Endothelial cell of umbilical vein (primary cell): ENCODE data around the gene PARD6G. TPM values are rescaled to one million over a fixed set of nuclear protein-coding genes. Genes with fewer than 3 reads are reported as not detected.

ENCODE experiments used
- BruUV-seq: library from RNA; stranded (reverse); fragments of 400-500 nt; replicated peaks from 2 replicates; lab custom pipeline; 2021; lab: Mats Ljungman, UMichigan
- CTCF ChIA-PET: fragments of 300-600, 350-600 bp; sonication (Branson Sonifier 250); formaldehyde crosslinking; loops from one replicate; lab custom pipeline; 2021; ENCODE audit warnings: antibody characterized with exemption, inconsistent platforms; lab: Charles Lee
- POLR2A ChIA-PET: fragments of 300-600, 350-600 bp; sonication (Branson Sonifier 250); formaldehyde crosslinking; loops from one replicate; lab custom pipeline; 2021; ENCODE audit warnings: antibody characterized with exemption, inconsistent platforms; lab: Charles Lee
- DNase-seq: peaks from one replicate; pipeline ENCODE4 v3.0.0-alpha.2; 2011; ENCODE audit warnings: low read depth, low spot score
- FAIRE-seq: peaks from 2 replicates; lab custom pipeline; 2011; peaks lifted over from hg19 to GRCh38; lab: Jason Lieb, UNC
- H2AFZ ChIP-seq: 2 replicates; pipeline ENCODE4 v1.6.0; 2012; ENCODE audit warnings: low read depth, low read length, control low read depth, inconsistent platforms
- H3K27ac ChIP-seq: 2 replicates; pipeline ENCODE4 v1.5.1; 2011; ENCODE audit warnings: low read depth, mild to moderate bottlenecking, control low read depth, low read length, moderate library complexity; ENCODE audit not compliant: insufficient read depth
- H3K27me3 ChIP-seq, 2 experiments: 2 replicates each; pipeline versions ENCODE4 v1.6.0 to v1.6.1; 2011; ENCODE audit warnings: low read length in 2 of 2, mixed read lengths in 1 of 2; ENCODE audit not compliant: control insufficient read depth in 2 of 2, insufficient read depth in 2 of 2
- H3K36me3 ChIP-seq, 2 experiments: 2 replicates in 1 of 2; 3 replicates in 1 of 2; pipeline ENCODE4 v1.5.1; 2011; ENCODE audit warnings: low read length in 2 of 2, mild to moderate bottlenecking in 1 of 2, moderate library complexity in 1 of 2; ENCODE audit not compliant: control insufficient read depth in 2 of 2, insufficient read depth in 2 of 2; ENCODE audit errors: extremely low read depth in 1 of 2
- H3K4me1 ChIP-seq: 3 replicates; pipeline ENCODE4 v1.5.1; 2011; ENCODE audit warnings: mild to moderate bottlenecking, low read length; ENCODE audit not compliant: control insufficient read depth, insufficient read depth; ENCODE audit errors: extremely low read depth
- H3K4me2 ChIP-seq: 2 replicates; pipeline ENCODE4 v1.6.1; 2011; ENCODE audit warnings: low read length, control low read depth, mixed read lengths; ENCODE audit not compliant: insufficient read depth
- H3K4me3 ChIP-seq, 3 experiments: fragments of 200-600 bp in 1 of 3; sonication (generic), shearing (Covaris generic) in 1 of 3; replicated peaks in 1 of 3; 2 replicates each; pipeline ENCODE4 v1.5.1; 2011 to 2016; ENCODE audit warnings: control low read depth in 3 of 3, low read length in 3 of 3, mild to moderate bottlenecking in 2 of 3, inconsistent platforms in 1 of 3, low read depth in 1 of 3, moderate library complexity in 1 of 3; ENCODE audit not compliant: insufficient read depth in 1 of 3
- H3K79me2 ChIP-seq: 2 replicates; pipeline ENCODE4 v1.6.0; 2012; ENCODE audit warnings: low read length, inconsistent platforms; ENCODE audit not compliant: control insufficient read depth, insufficient read depth
- H3K9ac ChIP-seq: replicated peaks from 2 replicates; pipeline ENCODE3; 2011; ENCODE audit warnings: low read length, control low read depth; ENCODE audit not compliant: insufficient read depth; ENCODE audit errors: extremely low read depth
- H3K9me1 ChIP-seq: replicated peaks from 3 replicates; pipeline ENCODE4 v1.6.0; 2011; ENCODE audit warnings: mild to moderate bottlenecking, low read length; ENCODE audit not compliant: control insufficient read depth, insufficient read depth; ENCODE audit errors: extremely low read depth
- H3K9me3 ChIP-seq: replicated peaks from 2 replicates; pipeline ENCODE4 v1.5.1; 2012; ENCODE audit warnings: low read length, inconsistent platforms; ENCODE audit not compliant: control insufficient read depth, insufficient read depth
- H4K20me1 ChIP-seq: replicated peaks from 2 replicates; pipeline ENCODE3; 2011; ENCODE audit warnings: mild to moderate bottlenecking, low read length; ENCODE audit not compliant: control insufficient read depth, insufficient read depth; ENCODE audit errors: extremely low read depth
- CTCF ChIP-seq, 2 donors: IDR thresholded peaks; 1 replicate in 1 of 2; 2 replicates in 1 of 2; pipeline ENCODE4 v1.5.1; 2011; ENCODE audit warnings: low read length in 2 of 2, mild to moderate bottlenecking in 2 of 2, moderate library complexity in 2 of 2, control low read depth in 1 of 2, inconsistent platforms in 1 of 2, low read depth in 1 of 2; ENCODE audit not compliant: insufficient read depth in 1 of 2; ENCODE audit errors: extremely low read depth in 1 of 2
- EZH2 ChIP-seq: IDR thresholded peaks from 2 replicates; pipeline ENCODE4 v1.6.1; 2012; ENCODE audit warnings: borderline replicate concordance, low read depth, mild to moderate bottlenecking, moderate library complexity, low read length, inconsistent platforms; ENCODE audit not compliant: severe bottlenecking
- FOS ChIP-seq: IDR thresholded peaks from 2 replicates; pipeline ENCODE4 v1.6.1; 2011; ENCODE audit warnings: mild to moderate bottlenecking, low read length, moderate library complexity, borderline replicate concordance; ENCODE audit not compliant: insufficient read depth
- GATA2 ChIP-seq: IDR thresholded peaks from 2 replicates; pipeline ENCODE4 v1.7.0; 2011; ENCODE audit warnings: low read depth, mild to moderate bottlenecking, moderate library complexity, mixed read lengths, low read length; ENCODE audit not compliant: insufficient read length, insufficient read depth
- JUN ChIP-seq: IDR thresholded peaks from 2 replicates; pipeline ENCODE4 v1.6.1; 2011; ENCODE audit warnings: borderline replicate concordance, low read depth; ENCODE audit not compliant: insufficient read length, insufficient read depth
- MAX ChIP-seq: IDR thresholded peaks from 2 replicates; pipeline ENCODE4 v1.6.1; 2011; ENCODE audit not compliant: insufficient read depth, insufficient read length
- MYC ChIP-seq: IDR thresholded peaks from one replicate; pipeline ENCODE4 v1.6.1; 2011; ENCODE audit warnings: mild to moderate bottlenecking, low read depth, low read length
- POLR2A ChIP-seq: IDR thresholded peaks from 2 replicates; pipeline ENCODE4 v1.6.1; 2012; ENCODE audit warnings: low read depth, mild to moderate bottlenecking, control low read depth, low read length
- POLR2AphosphoS5 ChIP-seq: IDR thresholded peaks from 2 replicates; pipeline ENCODE4 v1.6.1; 2012; ENCODE audit warnings: low read depth, mild to moderate bottlenecking, control low read depth, low read length, moderate library complexity; ENCODE audit not compliant: insufficient read depth
- dilution Hi-C: fragments of 300-500 bp; cut with MboI; formaldehyde crosslinking; loops from one replicate; pipeline ENCODE4 v1.15.0; 2019; ENCODE audit warnings: low sequenced_read_pairs; ENCODE audit not compliant: extremely low pct_ligation_motif_present
- intact Hi-C: fragments of 100-400 bp; cut with micrococcal nuclease; formaldehyde crosslinking; loops from one replicate; pipeline ENCODE4 v1.10.0; 2022
- polyA plus RNA-seq, 4 experiments: library from polyadenylated mRNA; depleted of rRNA in 3 of 4; stranded (reverse) in 3 of 4; unstranded in 1 of 4; fragments of >200 nt; gene quantifications; 2 replicates each; pipeline versions ENCODE4 v1.2.1 to v1.2.3, GENCODE V29; 2011 to 2012; ENCODE audit warnings: missing spikeins in 1 of 4
- total RNA-seq: library from RNA; stranded (reverse); gene quantifications from 2 replicates; pipeline ENCODE4 v1.2.3, GENCODE V29; 2021

The PARD6G gene
- total and polyA plus RNA-seq, 2 donors (not counting 3 experiments of a cell fraction or from before 2014, with no cell fraction given): 1.2 to 1.8 TPM

- intact Hi-C loops: no loop called here
- Histone ChIP-seq H3K4me1 (no peaks in the 10 kb centered on the region), H3K36me3 (no peaks in the 10 kb centered on the region), H3K4me3 (no peak overlapping the region), H2AFZ (no peak overlapping the region), H3K9me3 (no peaks in the 10 kb centered on the region), H3K9ac (no peak overlapping the region), H3K27me3 (no peaks in the 10 kb centered on the region), H3K27ac (no peak overlapping the region), H3K4me2 (no peak overlapping the region), H3K79me2 (no peaks in the 10 kb centered on the region), H3K9me1 (no peaks in the 10 kb centered on the region), H4K20me1 (no peaks in the 10 kb centered on the region)
- POLR2A ChIA-PET: no interaction called here
- BruUV-seq: no TSS peak
- DNase-seq (no peak), FAIRE-seq (no peak)
- CTCF ChIA-PET: no interaction called here
- TF ChIP-seq FOS: no peak
- no peak for TF ChIP-seq POLR2A
- no peak for TF ChIP-seq POLR2AphosphoS5
- no peak for TF ChIP-seq EZH2
- TF ChIP-seq GATA2: no peak
- TF ChIP-seq MAX: no peak
- TF ChIP-seq MYC: no peak
- no peak for TF ChIP-seq JUN
- TF ChIP-seq CTCF (IDR thresholded peaks at IDR 0.05; ENCODE audit: extremely low read depth in 1 of 2, insufficient read depth in 1 of 2, low read depth in 1 of 2, low read length in 2 of 2): no peak
- dilution Hi-C loops: no loop called here
Observed at GRCh38 chr18:80227472-80227871, 19.8 kb downstream of the PARD6G start.
